Keratinocyte (primary cell): ENCODE data around the gene TTC3. TPM values are rescaled to one million over a fixed set of nuclear protein-coding genes. Genes with fewer than 3 reads are reported as not detected.

Source experiments
- DNase-seq: peaks from one replicate; pipeline ENCODE4 v3.0.0-alpha.2; 2011; ENCODE audit warnings: low read depth, missing footprints, low spot score
- FAIRE-seq: peaks from 2 replicates; lab custom pipeline; 2011; peaks lifted over from hg19 to GRCh38; lab: Jason Lieb, UNC
- H2AFZ ChIP-seq: 2 replicates; pipeline ENCODE4 v1.6.0; 2012; ENCODE audit warnings: low read length, control low read depth, inconsistent platforms; ENCODE audit not compliant: control insufficient read depth
- H3K27ac ChIP-seq: 2 replicates; pipeline ENCODE4 v1.5.1; 2011; ENCODE audit warnings: low read length; ENCODE audit not compliant: control insufficient read depth, insufficient read depth
- H3K27me3 ChIP-seq: 3 replicates; pipeline ENCODE4 v1.6.0; 2011; ENCODE audit warnings: low read length; ENCODE audit not compliant: control insufficient read depth, insufficient read depth; ENCODE audit errors: extremely low read depth
- H3K36me3 ChIP-seq, 2 experiments: 2 replicates in 1 of 2; 3 replicates in 1 of 2; pipeline ENCODE4 v1.5.1; 2011; ENCODE audit warnings: low read length in 2 of 2, mild to moderate bottlenecking in 1 of 2; ENCODE audit not compliant: control insufficient read depth in 2 of 2, insufficient read depth in 2 of 2; ENCODE audit errors: extremely low read depth in 1 of 2
- H3K4me1 ChIP-seq: 3 replicates; pipeline ENCODE4 v1.5.1; 2011; ENCODE audit warnings: low read length; ENCODE audit not compliant: control insufficient read depth, insufficient read depth; ENCODE audit errors: extremely low read depth
- H3K4me2 ChIP-seq: 3 replicates; pipeline ENCODE4 v1.6.0; 2011; ENCODE audit warnings: low read depth, low read length; ENCODE audit not compliant: control insufficient read depth, insufficient read depth; ENCODE audit errors: extremely low read depth
- H3K4me3 ChIP-seq, 3 experiments: fragments of 200-600 bp in 1 of 3; sonication (generic) in 1 of 3; 2 replicates in 2 of 3; 3 replicates in 1 of 3; pipeline ENCODE4 v1.5.1; 2011 to 2016; ENCODE audit warnings: low read length in 3 of 3, mild to moderate bottlenecking in 3 of 3, control low read depth in 2 of 3, inconsistent platforms in 1 of 3, low read depth in 1 of 3, mixed read lengths in 1 of 3, mixed run types in 1 of 3, moderate library complexity in 1 of 3; ENCODE audit not compliant: control insufficient read depth in 2 of 3, insufficient read depth in 2 of 3; ENCODE audit errors: extremely low read depth in 1 of 3
- H3K79me2 ChIP-seq: 2 replicates; pipeline ENCODE4 v1.6.0; 2012; ENCODE audit warnings: low read length; ENCODE audit not compliant: control insufficient read depth, insufficient read depth
- H3K9ac ChIP-seq: 3 replicates; pipeline ENCODE4 v1.6.0; 2011; ENCODE audit warnings: low read length; ENCODE audit not compliant: control insufficient read depth, insufficient read depth; ENCODE audit errors: extremely low read depth
- H3K9me1 ChIP-seq: 3 replicates; pipeline ENCODE4 v1.6.0; 2011; ENCODE audit warnings: low read length; ENCODE audit not compliant: control insufficient read depth, insufficient read depth; ENCODE audit errors: extremely low read depth
- H3K9me3 ChIP-seq: 2 replicates; pipeline ENCODE4 v1.5.1; 2012; ENCODE audit warnings: low read depth, low read length; ENCODE audit not compliant: control insufficient read depth
- H4K20me1 ChIP-seq: 3 replicates; pipeline ENCODE4 v1.6.0; 2011; ENCODE audit warnings: low read length; ENCODE audit not compliant: control insufficient read depth, insufficient read depth; ENCODE audit errors: extremely low read depth
- CTCF ChIP-seq, 3 experiments: IDR thresholded peaks in 1 of 3; conservative IDR thresholded peaks in 1 of 3; optimal IDR thresholded peaks in 1 of 3; 2 replicates in 2 of 3; 3 replicates in 1 of 3; pipeline versions ENCODE3 to v1.5.1; 2011; ENCODE audit warnings: low read length in 3 of 3, mild to moderate bottlenecking in 3 of 3, moderate library complexity in 2 of 3, control low read depth in 1 of 3, inconsistent platforms in 1 of 3; ENCODE audit not compliant: insufficient read depth in 2 of 3; ENCODE audit errors: extremely low read depth in 1 of 3
- EZH2 ChIP-seq: IDR thresholded peaks from one replicate; pipeline ENCODE4 v1.6.1; 2012; ENCODE audit warnings: inconsistent platforms, mild to moderate bottlenecking, low read length, moderate library complexity
- dilution Hi-C: fragments of 300-500 bp; cut with MboI; formaldehyde crosslinking; loops from one replicate; pipeline ENCODE4 v1.7.0; 2020; ENCODE audit warnings: low sequenced_read_pairs; ENCODE audit not compliant: extremely low pct_ligation_motif_present
- polyA plus RNA-seq, 5 experiments: library from polyadenylated mRNA; depleted of rRNA in 3 of 5; stranded (reverse) in 3 of 5; stranded (forward) in 1 of 5; unstranded in 1 of 5; fragments of >200 nt; gene quantifications; 1 replicate in 1 of 5; 2 replicates in 3 of 5; 3 replicates in 1 of 5; pipeline versions ENCODE4 v1.2.1 to v1.2.3, GENCODE V29; 2011 to 2012; ENCODE audit warnings: missing spikeins in 2 of 5, low read depth in 1 of 5, low replicate concordance in 1 of 5

The TTC3 gene
- polyA plus RNA-seq, 1 donor (not counting 4 experiments of a cell fraction or from before 2014, with no cell fraction given) = 38.5 TPM

GRCh38 chr21:37061926-37062592 lies 11.0 kb upstream of the TTC3 start:
- H3K36me3 ChIP-seq = peaks cover 0 to 2% of the 10 kb centered on the region in 2 experiments
- H3K27ac ChIP-seq = no peak overlapping the region
- H3K9me3 ChIP-seq = no peaks in the 10 kb centered on the region
- H3K4me1 ChIP-seq = peaks cover 7% of the 10 kb centered on the region
- H3K27me3 ChIP-seq = no peaks in the 10 kb centered on the region
- H3K79me2 ChIP-seq = no peaks in the 10 kb centered on the region
- H4K20me1 ChIP-seq = no peaks in the 10 kb centered on the region
- no peaks in the 10 kb centered on the region for H3K9me1 ChIP-seq
- TF ChIP-seq EZH2 (no peak), CTCF (optimal IDR thresholded peaks at IDR 0.05 in 1 of 3, IDR thresholded peaks at IDR 0.05 in 1 of 3, conservative IDR thresholded peaks at IDR 0.05 in 1 of 3; ENCODE audit: extremely low read depth in 1 of 3, insufficient read depth in 2 of 3, low read length in 3 of 3) (no peak)
- no peak overlapping the region for H3K4me3 ChIP-seq
- no peak overlapping the region for H3K4me2 ChIP-seq
- H3K9ac ChIP-seq = no peak overlapping the region
- dilution Hi-C loops = no loop called here
- no peak overlapping the region for H2AFZ ChIP-seq
- DNase-seq (no peak), FAIRE-seq (no peak)

GRCh38 chr21:37062593-37062935 lies 10.5 kb upstream of the TTC3 start:
- Histone ChIP-seq H3K9ac (no peak overlapping the region), H3K27ac (no peak overlapping the region), H2AFZ (no peak overlapping the region), H3K4me1 (peaks cover 7% of the 10 kb centered on the region), H3K4me2 (no peak overlapping the region), H3K9me3 (no peaks in the 10 kb centered on the region), H3K36me3 (peaks cover 0 to 2% of the 10 kb centered on the region in 2 experiments), H3K27me3 (no peaks in the 10 kb centered on the region), H3K79me2 (no peaks in the 10 kb centered on the region), H4K20me1 (no peaks in the 10 kb centered on the region), H3K9me1 (no peaks in the 10 kb centered on the region), H3K4me3 (no peak overlapping the region)
- FAIRE-seq (no peak), DNase-seq (no peak)
- dilution Hi-C loops = no loop called here
- TF ChIP-seq CTCF (optimal IDR thresholded peaks at IDR 0.05 in 1 of 3, IDR thresholded peaks at IDR 0.05 in 1 of 3, conservative IDR thresholded peaks at IDR 0.05 in 1 of 3; ENCODE audit: extremely low read depth in 1 of 3, insufficient read depth in 2 of 3, low read length in 3 of 3) (no peak), EZH2 (no peak)
